HG03064 (cell line): ENCODE measurements around the gene ELAPOR1.
A peak's percentile ranks its signal among the peaks of the same experiment; 100 is the strongest.

Source experiments
- ATAC-seq: cut with Tn5 transposase; IDR thresholded peaks from one replicate; pipeline ENCODE4 v1.9.1; 2021; ENCODE audit warnings: low read depth; ENCODE audit not compliant: unreplicated experiment

ELAPOR1 gene

DNA sequence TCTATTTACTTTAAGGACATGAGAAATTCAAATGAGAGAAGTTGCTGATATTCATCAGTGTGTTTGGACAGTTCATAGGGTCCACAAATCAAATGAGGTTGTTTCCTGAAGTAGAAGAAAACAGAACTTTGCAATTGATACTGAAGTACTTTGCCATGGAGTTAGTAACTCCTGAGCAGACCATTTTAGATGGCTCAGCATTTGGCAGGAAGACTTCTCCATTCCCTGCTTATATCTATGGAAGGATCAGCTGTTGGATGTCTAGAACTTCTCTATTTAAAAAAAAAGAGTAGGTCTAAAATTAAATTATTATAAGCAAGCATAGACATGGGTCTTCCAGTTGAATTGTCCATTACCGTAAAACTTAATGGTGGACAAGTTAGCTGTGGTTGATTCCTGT is 18.3 kb upstream of the ELAPOR1 start:
- ATAC-seq, result no peak

DNA sequence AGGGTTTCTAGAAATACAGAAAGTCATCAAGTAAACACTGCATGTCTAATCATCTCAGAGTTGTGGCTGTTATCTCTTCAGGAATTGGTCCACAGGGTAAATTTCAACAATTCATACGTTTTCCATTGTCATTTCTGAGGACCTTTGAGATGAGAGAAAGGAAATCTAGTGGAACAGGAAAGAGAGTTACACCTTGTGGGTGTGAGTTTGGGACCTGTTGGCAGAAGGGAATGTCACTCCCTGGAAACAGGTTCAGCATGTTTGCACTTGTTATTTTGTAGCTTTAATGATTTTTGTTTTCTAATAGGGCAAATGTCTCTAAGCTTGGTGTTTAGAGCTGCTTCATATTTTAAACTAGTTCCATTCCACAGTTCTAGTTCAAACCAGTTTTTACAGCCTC is 17.8 kb upstream of the ELAPOR1 start:
- ATAC-seq, result no peak

DNA sequence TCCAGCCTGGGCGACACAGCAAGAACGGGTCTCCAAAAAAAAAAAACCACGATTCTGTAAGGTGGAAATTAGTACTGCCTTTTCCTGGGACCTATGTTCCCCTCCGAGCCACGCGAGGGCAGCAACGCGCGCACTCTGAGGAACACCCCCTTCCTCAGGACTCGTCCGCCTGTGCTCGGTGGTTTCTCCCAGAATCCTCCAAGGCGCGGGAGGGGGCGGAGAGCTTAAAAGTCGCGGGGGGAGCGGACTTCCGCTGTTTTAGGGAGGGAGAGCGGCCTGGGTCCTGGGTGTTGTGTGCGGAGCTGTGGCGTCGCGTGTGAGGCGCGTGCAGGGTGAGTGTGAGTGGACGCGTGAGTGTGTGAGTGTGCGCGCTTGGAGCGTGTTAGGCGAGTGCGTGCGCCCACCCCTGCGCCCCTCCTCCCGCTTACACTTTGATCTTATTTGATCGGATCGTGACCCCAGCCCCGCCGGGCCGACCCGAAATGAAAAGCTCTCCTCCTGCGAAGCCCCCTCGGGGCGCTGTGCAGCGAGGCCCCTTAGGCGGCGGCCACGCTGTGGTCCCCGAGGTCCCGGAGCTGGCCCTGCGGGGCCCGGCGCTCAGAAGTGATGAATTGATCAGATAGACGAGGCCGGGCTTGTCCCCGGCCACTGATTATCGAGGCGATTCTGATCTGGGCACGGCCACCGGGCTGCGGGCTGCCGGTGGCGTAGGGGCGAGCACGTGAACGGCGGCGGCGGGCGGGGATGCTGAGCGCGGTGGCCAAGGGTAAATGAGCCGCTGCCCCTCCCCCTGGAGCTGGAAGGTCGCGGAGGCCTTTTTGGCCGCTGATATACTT is 13.8 kb upstream of the ELAPOR1 start:
- peak; percentile 85 for ATAC-seq

DNA sequence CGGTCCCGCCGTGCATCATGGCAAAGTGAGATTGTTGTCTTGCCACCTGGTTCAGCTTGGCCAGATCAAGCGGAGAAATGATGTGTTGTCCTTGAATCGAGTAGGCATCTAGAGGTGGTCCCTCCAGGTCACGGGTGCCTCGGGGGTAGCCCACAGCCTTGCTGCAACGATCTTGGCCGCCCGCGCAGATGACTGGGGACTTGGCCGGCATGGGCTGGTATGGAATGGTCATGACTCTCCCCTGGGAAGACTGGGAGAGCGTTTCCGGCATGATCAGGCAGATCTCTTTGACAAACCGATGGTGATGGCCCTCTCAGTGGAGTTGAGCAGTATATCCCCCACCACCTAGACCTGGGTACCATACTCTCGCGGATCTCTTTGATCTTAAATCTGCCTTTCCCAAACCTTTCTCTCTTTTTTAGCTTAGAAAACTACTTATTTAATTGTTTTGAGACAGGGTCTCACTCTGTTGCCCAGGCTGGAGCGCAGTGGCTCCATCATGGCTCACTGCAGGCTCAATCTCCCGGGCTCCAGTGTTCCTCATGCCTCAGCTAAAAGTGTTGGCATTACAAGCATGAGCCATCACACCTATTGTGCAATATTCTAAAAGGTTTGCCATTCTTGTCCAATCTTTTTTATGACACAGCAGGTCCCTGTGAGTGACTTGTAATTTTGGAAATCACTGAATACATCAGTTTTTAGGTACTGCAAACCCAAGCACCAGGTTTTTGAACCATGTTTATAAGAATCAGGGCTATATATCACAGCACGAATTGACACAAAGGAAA is 9.4 kb upstream of the ELAPOR1 start:
- ATAC-seq, result no peak

DNA sequence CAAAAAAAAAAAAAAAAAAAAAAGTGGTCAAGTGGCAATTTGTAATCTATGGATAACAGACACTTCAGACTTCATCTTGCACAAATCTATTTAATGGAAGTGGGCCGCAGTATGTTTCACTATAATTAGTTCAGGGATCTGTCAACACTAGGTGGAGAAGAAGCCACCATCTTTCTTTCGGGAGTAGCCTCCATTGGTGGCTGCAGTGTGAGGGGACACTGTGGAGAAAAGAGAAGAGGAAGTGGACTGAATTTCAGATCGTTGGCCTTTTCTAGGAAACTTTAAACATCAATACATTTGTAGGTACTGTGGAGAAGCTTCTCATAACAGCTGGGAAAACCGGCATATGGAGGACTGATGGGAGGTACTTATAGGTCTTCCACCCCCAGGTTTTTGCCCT is 8.0 kb upstream of the ELAPOR1 start:
- no peak for ATAC-seq

DNA sequence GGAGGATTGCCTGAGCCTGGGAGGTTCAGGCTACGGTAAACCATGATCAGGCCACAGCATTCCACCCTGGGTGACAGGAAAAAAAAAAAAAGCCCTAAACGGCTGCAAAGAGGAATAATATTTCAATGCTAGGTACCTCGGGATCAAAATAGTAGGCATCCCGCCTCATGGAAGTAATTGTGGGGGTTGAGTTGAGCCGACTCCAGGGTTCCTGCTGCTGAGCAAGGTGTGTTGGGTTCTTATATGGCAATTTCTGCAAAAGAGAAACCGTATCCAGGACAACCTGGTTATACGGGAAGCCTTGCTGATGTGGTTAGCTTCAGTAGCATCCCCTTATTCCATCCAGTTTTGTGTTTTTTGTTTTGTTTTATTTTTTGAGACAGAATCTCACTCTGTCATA is 6.1 kb upstream of the ELAPOR1 start:
- ATAC-seq, result no peak

DNA sequence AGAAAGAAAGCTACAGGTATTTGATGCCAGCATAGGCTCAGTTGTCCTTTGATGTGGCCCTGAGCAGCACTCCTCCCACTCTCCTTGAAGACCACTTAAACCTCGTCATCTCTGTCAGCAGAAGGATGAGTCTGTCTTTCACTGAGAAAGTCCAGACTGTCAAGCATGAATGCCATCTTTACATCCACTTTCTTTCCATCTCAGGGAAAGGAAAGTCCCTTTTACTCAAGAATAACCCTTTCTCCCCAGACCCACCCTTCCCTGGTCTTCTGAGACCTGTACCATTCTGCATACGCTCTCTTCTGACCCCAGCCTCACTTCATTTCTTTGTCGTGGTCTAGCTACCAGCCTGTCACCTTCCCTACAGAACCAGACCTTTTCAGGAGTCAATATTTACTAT is 4.0 kb upstream of the ELAPOR1 start:
- no peak for ATAC-seq

DNA sequence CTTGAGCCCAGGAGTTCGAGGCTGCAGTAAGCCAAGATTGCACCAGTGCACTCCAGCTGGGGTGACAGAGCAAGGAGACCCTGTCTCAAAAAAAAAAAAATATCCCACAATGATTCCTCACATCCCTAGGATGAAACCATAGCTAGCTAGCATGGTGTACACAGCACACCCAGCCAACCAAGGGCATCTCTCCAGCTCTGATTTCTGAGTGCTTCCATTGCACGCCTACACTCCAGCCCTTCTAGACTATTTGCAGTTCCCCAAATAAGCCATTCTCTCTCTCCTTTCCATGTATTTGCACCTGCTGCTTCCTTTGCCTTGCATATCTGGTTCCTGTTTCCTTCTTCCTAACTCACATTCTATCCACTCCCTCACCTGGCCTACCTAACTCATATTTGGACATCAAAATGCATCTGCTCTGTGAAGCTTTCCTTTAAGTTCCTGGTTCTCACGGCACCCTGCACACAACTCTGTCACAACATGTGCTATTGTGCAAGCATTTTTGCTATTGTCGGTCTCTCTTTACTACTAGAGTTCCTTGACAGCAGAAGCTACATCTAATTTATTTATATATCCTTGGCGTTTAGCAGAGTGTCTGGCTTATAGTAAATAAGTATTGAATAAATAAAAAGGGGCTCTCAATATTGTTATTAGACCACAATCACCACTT is 2.4 kb upstream of the ELAPOR1 start:
- ATAC-seq, result no peak

DNA sequence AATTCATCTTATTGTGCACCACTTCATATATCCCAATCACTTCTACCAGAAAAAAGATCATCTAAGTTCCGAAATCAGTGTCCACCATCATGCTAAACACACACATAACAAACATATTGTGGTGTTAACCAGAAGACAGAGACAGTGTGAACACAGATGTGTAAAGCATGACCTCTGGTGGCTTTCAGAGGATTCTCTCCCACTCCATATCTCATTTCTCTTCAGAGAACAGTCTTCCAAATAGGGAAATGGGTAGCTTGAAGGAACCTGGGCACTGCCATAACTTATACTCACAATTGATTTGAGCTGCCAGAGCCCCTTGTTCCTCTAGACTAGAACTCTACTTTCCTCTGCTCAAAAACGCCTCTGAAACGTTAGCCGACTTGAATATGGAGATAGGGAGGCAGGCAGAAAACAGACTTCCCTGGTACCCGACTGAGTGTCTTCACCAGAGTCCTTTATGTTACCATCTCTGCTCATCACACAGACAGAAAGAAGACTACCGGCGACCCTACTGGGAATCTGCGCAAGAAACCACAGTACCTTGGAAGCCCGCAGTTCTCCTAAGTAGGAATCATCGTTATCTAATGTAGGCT is 1.8 kb upstream of the ELAPOR1 start:
- ATAC-seq, result no peak

DNA sequence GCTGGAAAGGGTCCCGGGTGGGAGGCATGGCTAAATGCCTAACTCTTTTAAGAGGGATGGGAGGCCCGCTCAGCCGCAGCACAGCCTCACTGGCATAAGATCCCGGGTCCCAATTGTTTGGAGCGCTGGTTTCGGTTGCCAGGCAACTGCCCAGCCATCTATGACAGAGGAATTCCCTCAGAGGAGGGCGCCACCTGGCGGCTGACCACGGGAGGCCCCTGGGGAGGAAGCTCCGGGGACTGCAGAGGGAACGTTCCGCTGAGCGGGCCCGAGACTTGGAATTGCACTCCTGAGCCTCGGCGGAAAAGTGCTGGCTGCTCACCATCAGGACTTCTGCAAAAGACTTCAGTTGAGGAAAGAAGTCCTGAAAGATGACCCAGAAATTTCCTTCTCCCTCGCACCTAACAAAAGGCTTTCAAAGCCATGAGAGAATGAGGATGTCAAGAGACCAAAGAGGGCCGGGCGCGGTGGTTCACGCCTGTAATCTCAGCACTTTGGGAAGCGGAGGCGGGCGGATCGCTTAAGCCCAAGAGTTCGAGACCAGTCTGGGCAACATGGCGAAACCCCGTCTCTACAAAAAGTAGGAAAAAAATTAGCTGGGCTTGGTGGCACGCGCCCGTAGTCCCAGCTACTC is 1.1 kb upstream of the ELAPOR1 start:
- no peak for ATAC-seq

DNA sequence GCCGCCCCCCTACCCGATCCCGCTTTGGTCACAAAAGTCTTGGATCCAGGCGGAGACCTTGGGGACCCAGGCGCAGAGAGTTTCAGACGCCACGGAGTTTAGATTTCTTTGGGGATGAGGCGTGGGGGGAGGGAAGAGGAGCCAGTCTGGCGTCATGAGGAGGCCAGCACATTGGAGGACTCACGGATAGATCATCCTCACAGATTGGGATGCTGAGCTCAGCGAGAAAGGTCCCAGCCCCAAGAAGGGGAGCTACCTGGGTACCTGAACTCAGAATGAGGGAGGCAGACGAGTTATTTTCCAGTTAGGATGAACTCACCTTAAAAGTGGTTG is 393 bp downstream of the ELAPOR1 start:
- ATAC-seq, result no peak

DNA sequence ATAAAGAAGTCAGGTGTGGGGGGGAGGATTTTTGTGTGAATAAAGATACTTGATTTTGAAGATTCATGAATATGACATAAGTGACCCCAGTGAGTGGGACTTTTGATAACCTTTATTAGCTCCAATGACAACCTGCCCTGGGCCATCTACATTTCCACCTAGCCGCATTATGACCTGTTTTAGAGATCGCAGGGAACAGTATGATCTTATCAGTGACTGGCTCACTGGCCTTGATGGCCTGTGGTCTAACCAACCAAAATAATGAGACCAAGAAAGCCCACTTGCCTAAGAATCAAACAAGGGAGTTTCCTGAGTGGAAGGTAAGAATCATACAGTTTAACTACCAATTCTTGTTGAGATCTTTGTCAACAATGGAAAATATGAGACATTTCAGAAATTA is 1.8 kb downstream of the ELAPOR1 start:
- no peak for ATAC-seq

DNA sequence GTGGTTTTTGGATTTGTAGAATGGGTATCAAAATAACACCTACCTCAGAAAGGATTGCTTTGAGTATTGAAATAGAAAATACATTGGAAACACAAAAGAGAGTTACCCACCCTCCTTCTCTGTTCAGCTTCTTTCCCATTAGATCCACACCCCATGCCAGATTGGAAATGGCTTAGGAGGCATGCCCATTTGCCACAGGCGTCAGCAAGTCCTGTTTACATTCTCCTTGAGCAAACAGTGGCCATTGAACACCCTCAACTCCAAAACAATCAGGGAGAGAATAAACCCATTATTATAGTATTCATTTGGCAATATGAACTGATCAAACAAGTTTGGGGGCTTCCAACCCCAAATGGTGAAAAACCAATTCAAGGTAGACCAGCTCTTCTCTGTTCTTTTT is 2.4 kb downstream of the ELAPOR1 start:
- no peak for ATAC-seq

DNA sequence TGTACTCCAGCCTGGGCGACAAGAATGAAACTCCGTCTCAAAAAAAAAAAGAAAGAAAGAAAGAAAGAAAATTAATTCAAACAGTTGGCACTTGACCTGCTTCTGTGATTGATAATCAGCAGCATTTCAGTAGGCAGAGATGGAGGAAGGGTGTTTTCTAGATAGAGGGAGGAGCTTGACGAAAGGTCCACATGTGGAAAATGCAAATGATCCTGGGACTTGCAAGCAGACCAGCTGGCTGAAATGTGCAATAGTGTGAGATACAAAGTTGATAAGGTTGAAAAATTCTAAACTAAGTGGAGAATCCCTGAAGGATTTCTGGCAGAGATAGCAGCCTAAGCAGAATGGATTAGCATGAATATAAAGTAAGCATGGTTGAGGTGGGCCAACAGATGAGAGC is 4.2 kb downstream of the ELAPOR1 start:
- no peak for ATAC-seq

DNA sequence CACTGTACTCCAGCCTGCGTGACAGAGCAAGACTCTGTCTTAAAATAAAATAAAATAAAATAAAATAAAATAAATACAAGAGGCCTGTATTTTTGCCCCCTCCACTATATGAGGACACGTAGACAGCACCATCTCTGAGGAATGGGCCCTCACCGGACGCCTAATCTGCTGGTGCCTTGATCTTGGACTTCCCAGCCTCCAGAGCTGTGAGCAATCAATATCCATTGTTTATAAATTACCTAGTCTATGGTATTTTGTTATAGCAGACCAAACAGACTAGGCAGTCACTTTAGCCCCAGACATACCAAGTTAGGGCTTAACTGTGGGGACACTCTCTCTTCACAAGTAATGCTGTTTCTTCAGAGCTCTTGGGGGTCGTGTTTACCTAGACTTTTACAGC is 6.4 kb downstream of the ELAPOR1 start:
- ATAC-seq, result no peak

DNA sequence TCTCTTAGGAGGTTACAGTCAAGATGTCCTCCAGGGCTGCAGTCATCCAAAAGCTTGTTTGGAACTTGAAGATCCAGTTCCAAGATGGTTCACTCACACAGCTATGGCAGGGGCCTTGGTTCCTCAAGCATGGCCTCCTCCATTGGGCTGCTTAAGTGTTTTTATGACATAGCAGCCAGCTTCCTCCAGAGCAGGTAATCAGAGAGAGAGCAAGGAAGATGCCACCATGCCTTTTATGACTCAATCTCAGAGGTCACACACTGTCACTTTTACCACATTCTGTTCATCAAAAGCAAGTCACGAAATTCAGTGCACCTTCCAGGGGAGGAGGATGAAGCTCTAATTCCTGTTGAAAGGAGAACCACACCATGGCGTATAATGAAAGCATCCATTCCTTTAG is 17.1 kb downstream of the ELAPOR1 start:
- ATAC-seq, result no peak

DNA sequence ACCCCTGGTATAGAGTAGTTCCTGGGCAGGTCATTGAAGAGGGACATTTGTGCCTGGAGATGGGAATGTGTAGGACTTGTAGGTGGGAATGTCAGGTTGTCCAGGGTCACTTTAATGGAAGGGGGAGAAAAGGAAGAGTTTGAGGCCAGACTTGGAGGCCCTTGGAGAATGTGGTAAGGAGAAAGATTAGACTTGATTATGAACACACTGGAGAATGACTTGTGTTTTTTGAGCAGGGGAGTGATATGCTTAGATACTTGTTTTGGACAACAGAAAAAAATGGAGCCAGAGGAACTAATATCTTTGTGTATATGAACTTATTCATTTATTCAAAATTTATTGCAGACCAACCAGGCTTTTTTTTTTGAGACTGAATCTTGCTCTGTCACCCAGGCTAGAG is 17.9 kb downstream of the ELAPOR1 start:
- no peak for ATAC-seq

DNA sequence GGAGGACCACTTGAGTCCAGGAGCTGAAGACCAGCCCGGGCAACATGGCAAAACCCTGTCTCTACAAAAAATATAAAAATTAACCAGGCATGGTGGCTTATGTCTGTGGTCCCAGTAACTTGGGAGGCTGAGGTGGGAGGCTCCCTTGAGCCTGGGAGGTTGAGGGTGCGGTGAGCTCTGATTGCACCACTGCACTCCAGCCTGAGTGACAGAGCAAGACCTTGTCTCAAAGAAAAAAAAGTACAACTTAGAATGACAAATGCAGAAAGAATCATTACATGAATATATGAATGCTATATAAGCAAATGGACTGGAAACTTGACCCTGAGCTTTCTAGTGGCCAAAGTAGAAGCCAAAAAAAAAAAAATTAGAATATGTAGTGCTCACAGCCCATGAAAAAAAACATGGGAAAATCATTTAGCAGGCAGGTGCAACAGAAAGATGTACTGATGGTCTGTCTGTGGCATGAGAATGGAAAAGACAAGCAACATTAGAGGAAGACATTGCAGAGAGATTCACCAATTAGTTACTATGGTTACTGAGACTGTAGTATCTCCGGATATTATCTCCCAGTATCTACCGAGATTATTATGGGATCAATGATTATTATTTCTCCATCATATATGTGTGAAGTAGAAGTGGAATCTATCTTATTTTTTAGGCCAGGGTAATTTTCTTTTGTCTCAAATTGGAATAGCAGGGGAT is 19.2 kb downstream of the ELAPOR1 start:
- ATAC-seq, result no peak

DNA sequence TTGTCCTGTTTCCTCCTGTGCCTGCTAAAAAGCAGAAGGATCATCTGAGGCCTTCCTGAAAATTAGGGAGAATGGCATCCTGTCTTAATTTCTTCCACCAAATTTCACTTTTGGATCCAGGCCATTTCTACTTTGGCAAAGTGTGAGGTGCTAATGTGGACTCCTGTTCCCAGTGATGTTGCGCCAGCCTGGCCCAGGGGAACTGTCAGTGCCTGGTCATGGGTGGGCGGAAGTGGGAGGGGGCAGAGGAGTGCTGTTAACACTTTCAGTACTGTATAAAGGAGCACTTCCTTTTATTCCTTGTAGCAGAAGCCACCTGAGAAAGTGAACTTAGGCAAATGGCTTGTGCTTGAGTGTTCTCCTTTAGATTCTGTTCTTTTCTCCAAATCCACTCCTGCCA is 19.9 kb downstream of the ELAPOR1 start:
- peak; percentile 57 for ATAC-seq

DNA sequence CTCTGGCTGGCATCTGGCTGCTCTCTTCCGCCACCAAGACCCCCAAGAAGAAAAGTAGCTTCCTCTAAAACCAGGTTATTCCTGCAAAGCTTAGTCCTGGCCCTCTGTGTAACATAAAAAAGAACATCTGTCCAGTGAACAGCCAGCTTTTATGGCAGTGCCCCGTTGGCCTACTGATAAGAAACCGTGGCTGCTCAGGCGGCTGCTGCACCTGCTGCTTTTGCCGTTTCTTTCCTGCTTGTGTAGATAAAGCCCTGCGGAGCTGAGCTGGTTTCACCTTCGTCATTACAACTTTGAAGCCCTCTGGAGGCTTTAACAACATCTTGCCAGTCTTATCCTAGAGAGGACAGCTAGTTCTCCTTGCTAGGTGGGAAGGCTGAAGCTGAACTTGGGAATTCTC is 20.5 kb downstream of the ELAPOR1 start:
- ATAC-seq, result peak; percentile 60
